Measurements from ENCODE around the gene SNRPD1. TPM values are rescaled to one million over a fixed set of nuclear protein-coding genes. Genes with fewer than 3 reads are reported as not detected.
"Not testable (repeated sequence)": the region's sequence is repeated elsewhere in the genome, so short reads cannot be mapped to it uniquely, and the experiment has no call there.

SNRPD1 gene
- total RNA-seq, 4 donors from 2014 or later = 4.4 to 19.5 (median 12.1) TPM

GRCh38 chr18:21629089-21629832, 17.1 kb downstream of the SNRPD1 start:
- Histone ChIP-seq H3K36me3 (peaks cover 5 to 92% (median 15%) of the 10 kb centered on the region in 3 donors), H3K4me3 (no peak overlapping the region), H3K4me1 (no peaks in the 10 kb centered on the region), H3K27ac (no peak overlapping the region), H3K9me3 (no peaks in the 10 kb centered on the region), H3K27me3 (no peaks in the 10 kb centered on the region)
- TF ChIP-seq CTCF (IDR thresholded peaks at IDR 0.05) (no peak), POLR2A (IDR thresholded peaks at IDR 0.05) (no peak)
- intact Hi-C loops (cut with DNase I) = no loop called here
- DNase-seq = no peak
- 64 to 85% methylated on average over 9 of the region's 9 CpGs for WGBS, 2 donors

- Histone ChIP-seq H3K9me3 (no peaks in the 10 kb centered on the region), H3K27me3 (no peaks in the 10 kb centered on the region), H3K4me1 (no peaks in the 10 kb centered on the region), H3K36me3 (peaks cover 5 to 85% (median 8%) of the 10 kb centered on the region in 3 donors), H3K27ac (no peak overlapping the region), H3K4me3 (no peak overlapping the region)
- WGBS, 2 donors = 93 to 100% methylated on average over 1 of the region's 1 CpG
- intact Hi-C loops (cut with DNase I) = no loop called here
- DNase-seq = no peak
- TF ChIP-seq POLR2A (IDR thresholded peaks at IDR 0.05) (no peak), CTCF (IDR thresholded peaks at IDR 0.05) (no peak)
Observed at GRCh38 chr18:21632393-21632792, 20.3 kb downstream of the SNRPD1 start.

- no peak overlapping the region for H3K4me3 ChIP-seq
- 84 to 85% methylated on average over 4 of the region's 4 CpGs for WGBS, 2 donors
- intact Hi-C loops (cut with DNase I) = no loop called here
- no peaks in the 10 kb centered on the region for H3K4me1 ChIP-seq
- no peak overlapping the region for H3K27ac ChIP-seq
- no peak for DNase-seq
- TF ChIP-seq POLR2A (IDR thresholded peaks at IDR 0.05) (no peak), CTCF (IDR thresholded peaks at IDR 0.05) (no peak)
- H3K27me3 ChIP-seq = no peaks in the 10 kb centered on the region
- peaks cover 0 to 64% (median 8%) of the 10 kb centered on the region in 3 donors for H3K36me3 ChIP-seq
- no peaks in the 10 kb centered on the region for H3K9me3 ChIP-seq
Observed at GRCh38 chr18:21634588-21635199, 22.6 kb downstream of the SNRPD1 start.

- TF ChIP-seq CTCF (IDR thresholded peaks at IDR 0.05) (no peak), POLR2A (IDR thresholded peaks at IDR 0.05) (no peak)
- Histone ChIP-seq H3K4me3 (no peak overlapping the region), H3K4me1 (no peaks in the 10 kb centered on the region), H3K27ac (no peak overlapping the region), H3K9me3 (no peaks in the 10 kb centered on the region), H3K27me3 (no peaks in the 10 kb centered on the region), H3K36me3 (peaks cover 0 to 43% (median 2%) of the 10 kb centered on the region in 3 donors)
- 48 to 74% methylated on average over 10 to 13 of the region's 13 CpGs for WGBS, 2 donors
- intact Hi-C loops (cut with DNase I) = no loop called here
- no peak for DNase-seq
Observed at GRCh38 chr18:21636769-21637168, 24.7 kb downstream of the SNRPD1 start.

GRCh38 chr18:21638822-21639221, 26.7 kb downstream of the SNRPD1 start:
- Histone ChIP-seq H3K9me3 (no peaks in the 10 kb centered on the region), H3K27me3 (no peaks in the 10 kb centered on the region), H3K27ac (no peak overlapping the region), H3K4me3 (no peak overlapping the region), H3K36me3 (peaks cover 0 to 26% (median 0%) of the 10 kb centered on the region in 3 donors), H3K4me1 (no peaks in the 10 kb centered on the region)
- DNase-seq = no peak
- TF ChIP-seq CTCF (IDR thresholded peaks at IDR 0.05) (no peak), POLR2A (IDR thresholded peaks at IDR 0.05) (no peak)
- intact Hi-C loops (cut with DNase I) = no loop called here
- 92% methylated on average over 3 of the region's 3 CpGs for WGBS, 2 donors

- DNase-seq; H3K9me3 ChIP-seq; H3K27me3 ChIP-seq; H3K27ac ChIP-seq; H3K4me3 ChIP-seq; intact Hi-C loops (cut with DNase I); H3K4me1 ChIP-seq: not testable (repeated sequence)
- 85 to 100% methylated on average over 1 of the region's 5 CpGs for WGBS, 2 donors
- peaks cover 0 to 13% (median 0%) of the 10 kb centered on the region in 3 donors for H3K36me3 ChIP-seq
Observed at GRCh38 chr18:21640375-21640774, 28.3 kb downstream of the SNRPD1 start.

Data from esophagus squamous epithelium (tissue), 5 donors.